C4-2B (cell line): Measurements from ENCODE around the gene MEF2C.

Experiments
- CTCF ChIP-seq: fragments of 450-650 bp; conservative IDR thresholded peaks from 2 replicates; pipeline ENCODE4 v1.5.1; 2017; ENCODE audit warnings: mild to moderate bottlenecking
- ZFX ChIP-seq: fragments of 450-650 bp; IDR thresholded peaks from 2 replicates; pipeline ENCODE4 v1.6.1; 2017

GRCh38 chr5:88708021-88708420, 175.0 kb downstream of the MEF2C start:
- TF ChIP-seq CTCF (no peak), ZFX (no peak)
